PC-9 (cell line): ENCODE measurements around the gene PNMA1. TPM values are rescaled to one million over a fixed set of nuclear protein-coding genes. Genes with fewer than 3 reads are reported as not detected.
A peak's percentile ranks its signal among the peaks of the same experiment; 100 is the strongest.

Experiments
- BruUV-seq: library from RNA; stranded (reverse); fragments of 400-500 nt; replicated peaks from 2 replicates; lab custom pipeline; 2021; lab: Mats Ljungman, UMichigan
- CTCF ChIA-PET: fragments of 300-600 bp; sonication (Branson Sonifier 250); formaldehyde crosslinking; loops from one replicate; lab custom pipeline; 2022; ENCODE audit warnings: antibody characterized with exemption; lab: Charles Lee
- POLR2A ChIA-PET: fragments of 300-600 bp; sonication (Branson Sonifier 250); formaldehyde crosslinking; loops from one replicate; lab custom pipeline; 2022; ENCODE audit warnings: antibody characterized with exemption; ENCODE audit not compliant: unreplicated experiment; lab: Charles Lee
- DNase-seq, 2 experiments: peaks; one replicate each; pipeline versions ENCODE4 v3.0.0 to v3.0.0-alpha.2; 2015 to 2022; ENCODE audit warnings: mixed read lengths in 1 of 2
- H2AFZ ChIP-seq: fragments of 200-600 bp; sonication (generic); 2 replicates; pipeline ENCODE4 v1.8.1; 2017; ENCODE audit warnings: antibody characterized with exemption
- H3F3A ChIP-seq: fragments of 200-600 bp; sonication (generic); 2 replicates; pipeline ENCODE4 v1.8.1; 2017; ENCODE audit warnings: antibody characterized with exemption, mild to moderate bottlenecking, low read depth; ENCODE audit not compliant: insufficient read depth
- H3K27ac ChIP-seq: fragments of 200-600 bp; sonication (generic); 2 replicates; pipeline ENCODE4 v1.6.1; 2016; ENCODE audit warnings: mixed run types
- H3K27me3 ChIP-seq: fragments of 200-600 bp; sonication (generic); 2 replicates; pipeline ENCODE4 v1.6.1; 2016; ENCODE audit warnings: low read depth, mixed run types; ENCODE audit not compliant: insufficient read depth
- H3K36me3 ChIP-seq: fragments of 200-600 bp; sonication (generic); 2 replicates; pipeline ENCODE4 v1.6.1; 2016; ENCODE audit warnings: low read depth, mixed run types
- H3K4me1 ChIP-seq: fragments of 200-600 bp; sonication (generic); replicated peaks from 2 replicates; pipeline ENCODE4 v1.6.1; 2016; ENCODE audit warnings: mixed run types; ENCODE audit not compliant: insufficient read depth
- H3K4me2 ChIP-seq: fragments of 200-600 bp; sonication (generic); 2 replicates; pipeline ENCODE4 v1.6.1; 2017; ENCODE audit warnings: mixed run types
- H3K4me3 ChIP-seq: fragments of 200-600 bp; sonication (generic); 2 replicates; pipeline ENCODE4 v1.6.1; 2016; ENCODE audit warnings: mixed run types
- H3K79me2 ChIP-seq: fragments of 200-600 bp; sonication (generic); 2 replicates; pipeline ENCODE4 v1.6.1; 2017; ENCODE audit warnings: low read depth, mixed run types
- H3K9me2 ChIP-seq: fragments of 200-600 bp; sonication (generic); 2 replicates; pipeline ENCODE4 v1.8.1; 2017; ENCODE audit warnings: mild to moderate bottlenecking; ENCODE audit not compliant: insufficient read depth
- H3K9me3 ChIP-seq: fragments of 200-600 bp; sonication (generic); 2 replicates; pipeline ENCODE4 v1.8.1; 2016; ENCODE audit warnings: low read depth; ENCODE audit not compliant: insufficient read depth
- H4K20me1 ChIP-seq: fragments of 200-600 bp; sonication (generic); 2 replicates; pipeline ENCODE4 v1.8.1; 2017; ENCODE audit not compliant: insufficient read depth
- CTCF ChIP-seq: fragments of 200-600 bp; sonication (generic); conservative IDR thresholded peaks from 2 replicates; pipeline ENCODE4 v1.6.1; 2017; ENCODE audit warnings: mixed run types, antibody characterized with exemption, mild to moderate bottlenecking, moderate library complexity
- EZH2 ChIP-seq: fragments of 200-600 bp; sonication (generic); IDR thresholded peaks from 2 replicates; pipeline ENCODE4 v1.8.0; 2017; ENCODE audit warnings: antibody characterized with exemption, low read depth
- intact Hi-C: fragments of 100-400 bp; cut with micrococcal nuclease; formaldehyde crosslinking; loops from one replicate; pipeline ENCODE4 v1.10.0; 2022; ENCODE audit not compliant: unreplicated experiment
- total RNA-seq: library from RNA; stranded (reverse); gene quantifications from 2 replicates; pipeline ENCODE4 v1.2.3, GENCODE V29; 2021

PNMA1 gene
- total RNA-seq, 1 experiment from 2014 or later = 13.6 TPM

- H3K27ac ChIP-seq = peak overlapping the region; percentile 30; the same call in 1 of the 2 replicates
- TF ChIP-seq CTCF = no peak
- TF ChIP-seq EZH2 = no peak
- no peaks in the 10 kb centered on the region for H3K9me3 ChIP-seq
- peak overlapping the region; percentile 96 for H3K4me2 ChIP-seq
- no peak overlapping the region for H2AFZ ChIP-seq
- H3K27me3 ChIP-seq = no peaks in the 10 kb centered on the region
- CTCF ChIA-PET = no interaction called here
- no peak overlapping the region for H3K4me3 ChIP-seq
- POLR2A ChIA-PET = no interaction called here
- intact Hi-C loops = no loop called here
- H4K20me1 ChIP-seq = peaks cover 8% of the 10 kb centered on the region
- peak; percentile 86 to 90 for DNase-seq
- peaks cover 82% of the 10 kb centered on the region for H3K4me1 ChIP-seq
- BruUV-seq = no TSS peak
- H3K79me2 ChIP-seq = peaks cover 96% of the 10 kb centered on the region
- H3K36me3 ChIP-seq = no peaks in the 10 kb centered on the region
- peaks cover 64% of the 10 kb centered on the region for H3F3A ChIP-seq
- no peaks in the 10 kb centered on the region for H3K9me2 ChIP-seq
Measured at GRCh38 chr14:73752297-73752992, 38.3 kb upstream of the PNMA1 start.

GRCh38 chr14:73751157-73751691, 37.0 kb upstream of the PNMA1 start:
- H3K9me2 ChIP-seq = no peaks in the 10 kb centered on the region
- H3K4me3 ChIP-seq = no peak overlapping the region
- no peaks in the 10 kb centered on the region for H3K27me3 ChIP-seq
- no peak for DNase-seq
- intact Hi-C loops = no loop called here
- no TSS peak for BruUV-seq
- CTCF ChIA-PET = interaction anchor here (1.0 kb wide), 1 partner anchor 22 kb away, joined by 4 read pairs; no protein-coding TSS in a partner anchor
- no peak for TF ChIP-seq EZH2
- TF ChIP-seq CTCF = no peak
- no peak overlapping the region for H3K27ac ChIP-seq
- peaks cover 82% of the 10 kb centered on the region for H3K4me1 ChIP-seq
- H3K4me2 ChIP-seq = no peak overlapping the region
- H2AFZ ChIP-seq = no peak overlapping the region
- H3K36me3 ChIP-seq = no peaks in the 10 kb centered on the region
- no peaks in the 10 kb centered on the region for H3K9me3 ChIP-seq
- peaks cover 100% of the 10 kb centered on the region for H3K79me2 ChIP-seq
- POLR2A ChIA-PET = no interaction called here
- peaks cover 58% of the 10 kb centered on the region for H3F3A ChIP-seq
- peaks cover 14% of the 10 kb centered on the region for H4K20me1 ChIP-seq

GRCh38 chr14:73750531-73750901, 36.3 kb upstream of the PNMA1 start:
- H3F3A ChIP-seq = peaks cover 55% of the 10 kb centered on the region; the same call in 1 of the 2 replicates
- no peak for TF ChIP-seq EZH2
- TF ChIP-seq CTCF = no peak
- H3K4me2 ChIP-seq = no peak overlapping the region
- H3K9me3 ChIP-seq = no peaks in the 10 kb centered on the region
- peaks cover 82% of the 10 kb centered on the region for H3K4me1 ChIP-seq
- H3K4me3 ChIP-seq = no peak overlapping the region
- no peak overlapping the region for H2AFZ ChIP-seq
- H4K20me1 ChIP-seq = peaks cover 14% of the 10 kb centered on the region
- intact Hi-C loops = no loop called here
- H3K9me2 ChIP-seq = no peaks in the 10 kb centered on the region
- H3K27ac ChIP-seq = no peak overlapping the region
- no peak for DNase-seq
- H3K36me3 ChIP-seq = no peaks in the 10 kb centered on the region
- CTCF ChIA-PET = interaction anchor here (0.6 to 1.0 kb wide), 2 partner anchors 9 to 21 kb away, joined by 3 to 4 read pairs; no protein-coding TSS in a partner anchor
- POLR2A ChIA-PET = interaction anchor here (0.6 kb wide), 1 partner anchor 67 kb away, joined by 6 read pairs; no protein-coding TSS in a partner anchor
- BruUV-seq = no TSS peak
- no peaks in the 10 kb centered on the region for H3K27me3 ChIP-seq
- H3K79me2 ChIP-seq = peaks cover 100% of the 10 kb centered on the region
